H9 (cell line): ENCODE results near the gene CCDC74B. TPM values are rescaled to one million over a fixed set of nuclear protein-coding genes. Genes with fewer than 3 reads are reported as not detected.
A peak's percentile ranks its signal among the peaks of the same experiment; 100 is the strongest.
"Not testable (repeated sequence)": the region's sequence is repeated elsewhere in the genome, so short reads cannot be mapped to it uniquely, and the experiment has no call there.

Source experiments
- DNase-seq: peaks from one replicate; pipeline ENCODE4 v3.0.0-alpha.2; 2017
- H2AFZ ChIP-seq: one replicate; pipeline ENCODE4 v1.6.1; 2013; ENCODE audit warnings: mild to moderate bottlenecking, low read length, control low read depth, moderate library complexity
- H2AK5ac ChIP-seq: 2 replicates; pipeline ENCODE4 v1.6.1; 2013; ENCODE audit warnings: low read length, control low read depth, mixed read lengths; ENCODE audit not compliant: insufficient read length
- H2BK120ac ChIP-seq: one replicate; pipeline ENCODE4 v1.6.1; 2013; ENCODE audit warnings: low read depth, mild to moderate bottlenecking, low read length, control low read depth, inconsistent platforms; ENCODE audit not compliant: poor library complexity, severe bottlenecking
- H2BK12ac ChIP-seq: 2 replicates; pipeline ENCODE4 v1.6.1; 2013; ENCODE audit warnings: low read length, control low read depth, mixed read lengths, low read depth; ENCODE audit not compliant: insufficient read length
- H2BK15ac ChIP-seq: 2 replicates; pipeline ENCODE4 v1.6.1; 2013; ENCODE audit warnings: low read depth, low read length, control low read depth
- H2BK20ac ChIP-seq: one replicate; pipeline ENCODE4 v1.6.1; 2013; ENCODE audit warnings: low read depth, mild to moderate bottlenecking, low read length, control low read depth, inconsistent platforms; ENCODE audit not compliant: poor library complexity, severe bottlenecking
- H2BK5ac ChIP-seq: 2 replicates; pipeline ENCODE4 v1.6.1; 2013; ENCODE audit warnings: low read length, control low read depth, mixed read lengths; ENCODE audit not compliant: insufficient read length
- H3K14ac ChIP-seq: 2 replicates; pipeline ENCODE4 v1.6.1; 2013; ENCODE audit warnings: low read length, control low read depth; ENCODE audit not compliant: insufficient read depth
- H3K18ac ChIP-seq: 2 replicates; pipeline ENCODE4 v1.6.1; 2013; ENCODE audit warnings: low read depth, mild to moderate bottlenecking, mixed read lengths, low read length, control low read depth; ENCODE audit not compliant: insufficient read length
- H3K23ac ChIP-seq: 2 replicates; pipeline ENCODE4 v1.6.1; 2013; ENCODE audit warnings: low read length, control low read depth, mixed read lengths, low read depth; ENCODE audit not compliant: insufficient read length
- H3K23me2 ChIP-seq: 2 replicates; pipeline ENCODE4 v1.6.1; 2013; ENCODE audit warnings: low read depth, mild to moderate bottlenecking, mixed read lengths, low read length, control low read depth; ENCODE audit not compliant: insufficient read length, poor library complexity, severe bottlenecking
- H3K27ac ChIP-seq: 2 replicates; pipeline ENCODE4 v1.5.1; 2013; ENCODE audit warnings: low read length, control low read depth, mixed read lengths, low read depth; ENCODE audit not compliant: insufficient read length
- H3K27me3 ChIP-seq: 2 replicates; pipeline ENCODE4 v1.6.1; 2013; ENCODE audit warnings: low read length, control low read depth, inconsistent platforms; ENCODE audit not compliant: insufficient read depth
- H3K4ac ChIP-seq: 2 replicates; pipeline ENCODE4 v1.6.1; 2013; ENCODE audit warnings: low read depth, mild to moderate bottlenecking, control low read depth, inconsistent platforms, low read length, moderate library complexity
- H3K4me1 ChIP-seq: 2 replicates; pipeline ENCODE4 v1.6.1; 2013; ENCODE audit warnings: low read length, control low read depth, inconsistent platforms; ENCODE audit not compliant: insufficient read depth
- H3K4me2 ChIP-seq: 2 replicates; pipeline ENCODE4 v1.6.1; 2013; ENCODE audit warnings: low read length, control low read depth, mixed read lengths; ENCODE audit not compliant: insufficient read length, insufficient read depth
- H3K56ac ChIP-seq: 2 replicates; pipeline ENCODE4 v1.6.1; 2013; ENCODE audit warnings: low read depth, mild to moderate bottlenecking, mixed read lengths, low read length, control low read depth; ENCODE audit not compliant: insufficient read length
- H3K79me1 ChIP-seq: 2 replicates; pipeline ENCODE4 v1.6.1; 2013; ENCODE audit warnings: low read depth, mild to moderate bottlenecking, moderate library complexity, low read length, control low read depth, inconsistent platforms; ENCODE audit not compliant: insufficient read depth, poor library complexity, severe bottlenecking
- H3K79me2 ChIP-seq: 2 replicates; pipeline ENCODE4 v1.6.1; 2013; ENCODE audit warnings: low read length, control low read depth, inconsistent platforms; ENCODE audit not compliant: insufficient read depth
- H3K9ac ChIP-seq: 2 replicates; pipeline ENCODE4 v1.6.1; 2013; ENCODE audit warnings: low read length, control low read depth, mixed read lengths; ENCODE audit not compliant: insufficient read length; ENCODE audit errors: extremely low read depth
- H3K9me3 ChIP-seq: one replicate; pipeline ENCODE4 v1.6.1; 2013; ENCODE audit warnings: low read depth, low read length, inconsistent platforms; ENCODE audit not compliant: control insufficient read depth
- H3T11ph ChIP-seq: one replicate; pipeline ENCODE4 v1.6.1; 2013; ENCODE audit warnings: mild to moderate bottlenecking, low read length, control low read depth, inconsistent platforms
- H4K20me1 ChIP-seq: one replicate; pipeline ENCODE4 v1.6.1; 2013; ENCODE audit not compliant: control insufficient read depth, insufficient read length, insufficient read depth
- H4K5ac ChIP-seq: 2 replicates; pipeline ENCODE4 v1.6.1; 2013; ENCODE audit warnings: low read depth, mild to moderate bottlenecking, mixed read lengths, low read length, control low read depth; ENCODE audit not compliant: insufficient read length
- H4K8ac ChIP-seq: replicated peaks from 2 replicates; pipeline ENCODE4 v1.6.1; 2013; ENCODE audit warnings: low read length, control low read depth, mixed read lengths, low read depth; ENCODE audit not compliant: insufficient read length
- H4K91ac ChIP-seq: 2 replicates; pipeline ENCODE4 v1.6.1; 2013; ENCODE audit warnings: low read depth, mild to moderate bottlenecking, moderate library complexity, mixed read lengths, low read length, control low read depth; ENCODE audit not compliant: insufficient read length
- H3K27ac Mint-ChIP-seq, 3 experiments: 2 replicates in 2 of 3; 3 replicates in 1 of 3; pipeline ENCODE4 v1.8.0; 2020 to 2021; ENCODE audit warnings: mixed read lengths in 3 of 3, mild to moderate bottlenecking in 1 of 3, moderate library complexity in 1 of 3
- H3K27me3 Mint-ChIP-seq: 2 replicates; pipeline ENCODE4 v1.8.0; 2021; ENCODE audit warnings: low read depth, mild to moderate bottlenecking, moderate library complexity, mixed read lengths
- H3K36me3 Mint-ChIP-seq, 3 experiments: 2 replicates in 2 of 3; 3 replicates in 1 of 3; pipeline ENCODE4 v1.8.0; 2020 to 2021; ENCODE audit warnings: low read depth in 3 of 3, mixed read lengths in 3 of 3; ENCODE audit not compliant: insufficient read depth in 1 of 3
- H3K4me1 Mint-ChIP-seq, 2 experiments: 2 replicates each; pipeline ENCODE4 v1.8.0; 2020; ENCODE audit warnings: mixed read lengths in 2 of 2
- H3K4me3 Mint-ChIP-seq, 2 experiments: 2 replicates in 1 of 2; 3 replicates in 1 of 2; pipeline ENCODE4 v1.8.0; 2020 to 2021; ENCODE audit warnings: mild to moderate bottlenecking in 2 of 2, mixed read lengths in 2 of 2, moderate library complexity in 1 of 2
- H3K9me3 Mint-ChIP-seq, 2 experiments: 2 replicates in 1 of 2; 3 replicates in 1 of 2; pipeline ENCODE4 v1.8.0; 2020; ENCODE audit warnings: mild to moderate bottlenecking in 2 of 2, mixed read lengths in 2 of 2, moderate library complexity in 1 of 2
- WGBS: extraction: QIAGEN DNeasy Blood & Tissue Kit; methylation state at CpG from one replicate; pipeline ENCODE4 v1.1.7; 2013; ENCODE audit warnings: missing lambda C conversion rate, low lambda C conversion rate, mixed read lengths; ENCODE audit not compliant: insufficient read length; ENCODE audit errors: extremely low coverage; 5-methylcytosine and 5-hydroxymethylcytosine counted together
- total RNA-seq: library from RNA; stranded (reverse); gene quantifications from 2 replicates; pipeline ENCODE4 v1.2.1, GENCODE V29; 2021

The CCDC74B gene
- total RNA-seq, 1 experiment from 2014 or later, result 6.7 TPM

DNA sequence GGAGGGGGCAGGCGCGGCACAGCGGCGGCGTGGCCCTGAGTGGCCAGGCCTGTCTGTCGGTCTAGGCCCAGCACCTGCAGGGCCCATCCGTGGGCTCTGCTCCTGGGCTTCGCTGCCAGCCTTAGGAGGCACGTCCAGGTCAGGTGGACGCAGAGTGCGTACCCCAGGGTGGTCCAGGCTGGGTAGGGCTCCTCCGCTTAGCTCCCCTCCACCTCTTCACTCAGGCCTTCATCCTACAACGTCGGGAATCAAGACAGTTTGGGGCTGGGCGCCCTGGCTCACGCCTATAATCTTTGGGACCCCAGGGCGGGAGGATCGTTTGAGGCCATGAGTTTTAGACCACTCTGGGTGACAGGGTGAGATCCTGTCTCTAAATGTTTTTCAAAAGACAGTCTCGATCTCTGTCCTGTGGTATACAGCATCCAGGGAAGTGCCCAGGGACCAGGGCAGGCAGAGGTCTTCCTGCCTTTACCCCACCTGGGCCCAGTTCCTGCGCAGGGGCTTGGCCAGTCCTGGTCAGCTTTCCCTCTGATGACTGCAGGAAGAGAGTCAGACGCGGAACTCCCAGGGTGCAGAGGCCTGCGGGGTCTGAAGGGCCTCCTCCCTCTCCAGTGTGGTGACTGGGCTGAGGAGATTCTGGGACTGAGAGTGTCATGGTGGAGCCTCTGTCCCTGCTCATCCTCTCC is 38.1 kb upstream of the CCDC74B start:
- Histone ChIP-seq H3K79me2 (peaks cover 22% of the 10 kb centered on the region; the same call in 1 of the 2 replicates), H3K9ac (peak overlapping the region; percentile 65), H3K4me2 (peak overlapping the region; percentile 68)
- peaks cover 4 to 13% of the 10 kb centered on the region in 2 experiments; a peak in 3 of 4 replicates for H3K4me1 Mint-ChIP-seq
- not testable (repeated sequence) for DNase-seq, H3K27me3 ChIP-seq, H4K91ac ChIP-seq, H3K27ac Mint-ChIP-seq, H2AFZ ChIP-seq, H3K18ac ChIP-seq, H3K23me2 ChIP-seq, H3K56ac ChIP-seq, H2BK20ac ChIP-seq, H3K4me1 ChIP-seq, H3K23ac ChIP-seq, H4K8ac ChIP-seq, H3K4ac ChIP-seq, H2BK12ac ChIP-seq, H2BK120ac ChIP-seq, H3T11ph ChIP-seq, H2BK5ac ChIP-seq, H2BK15ac ChIP-seq, H3K79me1 ChIP-seq, H4K5ac ChIP-seq, H3K27ac ChIP-seq, H3K14ac ChIP-seq, H2AK5ac ChIP-seq, H4K20me1 ChIP-seq, H3K9me3 Mint-ChIP-seq, H3K27me3 Mint-ChIP-seq, H3K9me3 ChIP-seq
- H3K36me3 Mint-ChIP-seq, result peaks cover 6 to 21% (median 9%) of the 10 kb centered on the region in 3 experiments; a peak in 6 of 7 replicates
- H3K4me3 Mint-ChIP-seq, result peak overlapping the region; percentile 68 to 79
- WGBS, result no CpG with 5 or more reads among the region's 23 CpGs
